WI38 (cell line): ENCODE data around the gene PEMT.

Experiments used
- H3K4me3 ChIP-seq: 2 replicates; pipeline ENCODE4 v1.5.1; 2011; ENCODE audit warnings: low read depth, mild to moderate bottlenecking, control low read depth, low read length
- TF ChIP-seq, protein P1 (sequence below): IDR thresholded peaks from 2 replicates; pipeline ENCODE4 v1.5.1; 2012; ENCODE audit warnings: low read depth, mild to moderate bottlenecking, control low read depth, low read length

Gene PEMT

DNA sequence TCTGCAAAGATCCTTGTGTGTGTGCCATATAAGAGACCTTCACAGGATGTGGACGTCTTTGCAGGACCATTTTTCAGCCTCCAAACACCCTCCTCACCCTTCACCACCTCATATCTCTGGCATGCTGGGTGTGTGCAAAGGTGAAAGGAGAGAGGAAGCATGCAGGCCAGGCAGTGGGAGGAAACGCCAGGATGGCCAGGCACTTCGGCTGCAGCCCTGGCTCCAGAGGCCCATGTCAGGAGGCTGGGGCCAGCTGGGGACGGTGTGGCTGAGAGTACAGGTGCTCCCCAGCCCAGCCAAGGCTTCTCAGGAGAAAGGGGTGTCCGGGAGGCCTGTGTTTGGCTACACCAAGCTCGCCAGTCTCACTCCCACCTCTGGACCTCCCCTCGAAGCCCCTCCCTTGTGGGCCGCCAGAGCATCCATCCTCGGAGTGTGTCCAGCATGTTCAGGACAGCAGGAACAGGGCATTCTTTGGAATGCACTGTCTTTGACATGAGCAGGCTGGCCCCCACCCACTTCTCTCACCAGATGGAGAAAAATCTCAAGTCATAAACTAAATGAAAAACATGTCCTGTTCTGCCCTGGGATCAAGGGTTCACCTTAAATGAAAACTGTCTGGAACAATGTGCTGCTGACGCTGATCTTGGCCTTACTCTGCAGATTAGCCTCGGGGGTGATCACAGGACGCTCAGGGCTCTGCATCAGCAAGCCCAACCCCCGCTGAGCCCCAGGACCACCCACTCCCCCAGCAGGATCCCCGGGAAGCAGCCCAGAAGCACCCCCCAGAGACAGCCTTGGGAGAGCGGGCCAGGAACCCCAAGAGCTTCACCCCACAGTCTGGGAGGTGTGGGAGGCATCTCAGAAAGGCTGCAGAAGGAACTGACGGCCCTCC lies 15.9 kb downstream of the PEMT start:
- TF ChIP-seq, protein P1, sequence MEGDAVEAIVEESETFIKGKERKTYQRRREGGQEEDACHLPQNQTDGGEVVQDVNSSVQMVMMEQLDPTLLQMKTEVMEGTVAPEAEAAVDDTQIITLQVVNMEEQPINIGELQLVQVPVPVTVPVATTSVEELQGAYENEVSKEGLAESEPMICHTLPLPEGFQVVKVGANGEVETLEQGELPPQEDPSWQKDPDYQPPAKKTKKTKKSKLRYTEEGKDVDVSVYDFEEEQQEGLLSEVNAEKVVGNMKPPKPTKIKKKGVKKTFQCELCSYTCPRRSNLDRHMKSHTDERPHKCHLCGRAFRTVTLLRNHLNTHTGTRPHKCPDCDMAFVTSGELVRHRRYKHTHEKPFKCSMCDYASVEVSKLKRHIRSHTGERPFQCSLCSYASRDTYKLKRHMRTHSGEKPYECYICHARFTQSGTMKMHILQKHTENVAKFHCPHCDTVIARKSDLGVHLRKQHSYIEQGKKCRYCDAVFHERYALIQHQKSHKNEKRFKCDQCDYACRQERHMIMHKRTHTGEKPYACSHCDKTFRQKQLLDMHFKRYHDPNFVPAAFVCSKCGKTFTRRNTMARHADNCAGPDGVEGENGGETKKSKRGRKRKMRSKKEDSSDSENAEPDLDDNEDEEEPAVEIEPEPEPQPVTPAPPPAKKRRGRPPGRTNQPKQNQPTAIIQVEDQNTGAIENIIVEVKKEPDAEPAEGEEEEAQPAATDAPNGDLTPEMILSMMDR: no peak
- H3K4me3 ChIP-seq: no peak overlapping the region

DNA sequence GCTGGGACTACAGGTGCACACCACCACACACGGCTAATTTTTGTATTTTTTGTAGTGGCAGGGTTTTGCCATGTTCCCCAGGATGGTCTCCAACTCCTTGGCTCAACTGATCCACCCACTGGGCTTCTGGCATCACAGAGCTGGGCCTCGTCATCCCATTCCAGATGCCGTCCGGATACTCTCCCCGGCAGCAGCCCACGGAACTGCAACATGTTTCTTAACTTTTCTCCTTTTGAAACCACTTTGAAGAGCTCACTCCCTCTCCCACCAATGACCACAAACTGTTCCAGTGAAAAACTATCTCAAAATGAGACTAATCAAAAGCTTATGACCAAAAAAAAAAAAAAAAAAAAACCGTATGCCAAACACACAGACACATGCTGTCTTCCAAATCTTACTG lies 17.6 kb downstream of the PEMT start:
- no peak overlapping the region for H3K4me3 ChIP-seq
- TF ChIP-seq, protein P1: no peak

DNA sequence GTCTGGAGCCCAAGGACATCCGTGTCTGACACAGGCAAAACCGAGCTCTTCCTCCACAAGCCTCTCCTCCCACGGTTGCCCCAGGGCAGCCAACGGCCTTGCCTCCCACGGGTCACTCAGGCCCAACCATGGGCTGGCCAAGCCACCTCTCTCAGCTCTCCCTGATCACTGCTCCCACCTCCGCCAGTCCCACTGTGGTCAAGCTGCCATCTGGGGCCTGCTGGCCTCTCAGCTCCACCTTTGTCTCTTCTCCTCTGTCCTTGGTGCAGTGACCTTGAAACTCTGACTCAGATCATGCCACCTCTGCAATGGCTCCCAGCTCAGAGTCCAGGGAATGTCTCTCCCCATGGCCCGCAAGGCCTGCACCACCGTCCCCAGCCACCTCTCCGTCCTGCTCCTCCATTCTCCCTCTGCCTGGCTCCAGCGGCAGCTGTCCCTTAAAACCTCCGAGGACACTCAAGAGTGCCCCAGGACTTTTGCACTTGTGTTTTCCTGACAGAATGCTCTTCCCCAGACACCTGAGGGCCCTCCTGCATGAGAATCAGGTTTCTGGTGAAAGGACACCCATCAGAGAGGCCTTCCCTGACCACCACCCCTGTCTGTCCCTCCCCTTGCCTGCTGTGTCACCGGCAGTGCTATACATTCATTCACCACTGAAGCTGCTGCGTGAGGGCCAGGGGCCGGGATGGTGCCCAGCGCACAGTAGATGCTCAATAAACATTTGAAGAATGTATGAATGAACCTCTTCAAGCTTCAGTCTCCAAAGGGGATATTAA lies 19.3 kb downstream of the PEMT start:
- no peak overlapping the region for H3K4me3 ChIP-seq
- TF ChIP-seq, protein P1: no peak

DNA sequence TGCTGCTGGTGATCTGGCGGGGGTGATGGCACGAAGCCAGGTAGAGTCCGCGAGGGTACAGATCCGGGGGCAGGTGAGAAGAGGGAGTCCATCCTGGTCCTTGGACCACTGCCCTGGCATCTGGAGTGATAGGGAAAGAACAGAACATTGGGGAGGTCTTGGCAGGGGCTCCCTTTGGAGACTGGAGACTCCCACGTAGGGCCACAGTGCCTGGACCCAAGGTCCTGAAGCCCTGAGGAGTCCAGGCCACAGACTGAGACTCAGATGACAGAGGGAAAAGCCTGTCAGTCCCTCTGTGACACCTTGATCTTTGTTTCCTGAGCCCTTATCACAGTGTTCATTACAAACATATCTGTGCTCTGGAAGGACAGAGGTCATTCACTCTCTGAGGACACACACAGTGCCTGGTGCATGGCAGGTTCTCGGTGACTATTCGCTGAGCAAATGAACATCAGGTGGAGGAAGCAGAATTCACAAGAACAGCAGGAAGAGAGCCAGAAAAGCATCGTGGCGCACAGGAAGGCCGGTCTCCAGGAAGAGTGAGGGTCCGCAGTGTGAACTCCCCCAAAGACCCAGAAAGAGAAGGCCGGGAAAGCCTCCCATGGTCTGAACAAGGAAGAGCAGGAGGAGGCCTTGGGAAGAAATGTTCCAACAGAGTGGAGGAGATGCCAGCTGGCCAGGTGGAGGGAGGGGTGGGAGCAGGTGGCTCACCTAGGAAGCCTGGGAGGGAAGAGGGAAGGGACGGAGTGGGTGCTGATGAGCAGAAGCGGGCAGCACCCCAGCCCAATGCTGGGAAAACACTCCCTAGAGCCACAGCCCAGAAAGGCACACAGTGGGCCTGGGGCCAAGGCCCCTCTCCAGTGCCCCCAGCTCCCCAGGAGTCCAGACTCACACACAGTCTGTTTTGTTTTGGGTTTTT lies 20.5 kb downstream of the PEMT start:
- TF ChIP-seq, protein P1: no peak
- no peak overlapping the region for H3K4me3 ChIP-seq

DNA sequence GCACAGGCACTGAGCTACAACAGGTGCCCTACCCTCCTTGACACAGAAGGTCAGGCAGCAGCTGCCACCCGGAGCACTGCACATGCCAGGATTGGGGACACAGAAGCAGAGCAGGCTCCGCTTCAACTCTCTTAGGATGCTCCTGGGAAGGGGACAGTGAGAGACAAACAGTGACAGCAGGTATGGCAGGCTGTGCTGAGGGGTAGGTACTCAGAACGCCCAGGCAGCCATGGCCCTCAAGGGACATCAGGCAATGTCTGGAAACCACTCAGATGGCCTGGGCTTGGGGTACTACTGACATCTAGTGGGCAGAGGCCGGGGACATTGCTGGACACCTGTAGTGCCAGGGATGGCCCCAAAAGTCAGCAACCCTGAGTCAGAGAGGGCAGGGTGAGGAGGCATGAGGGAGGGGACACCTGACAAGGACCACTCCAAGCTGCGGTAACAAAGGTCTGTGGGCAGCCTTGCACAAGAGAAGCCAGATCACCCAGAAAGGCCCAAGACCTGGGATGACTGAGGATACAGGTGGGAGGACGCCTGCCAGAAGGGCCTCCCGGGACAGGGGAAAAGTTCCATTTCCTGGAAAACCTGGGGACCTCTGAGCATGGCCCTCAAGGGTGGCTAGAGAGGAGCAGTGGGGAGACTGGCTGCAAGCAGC lies 21.2 kb downstream of the PEMT start:
- TF ChIP-seq, protein P1: peak; percentile 54
- H3K4me3 ChIP-seq: no peak overlapping the region

DNA sequence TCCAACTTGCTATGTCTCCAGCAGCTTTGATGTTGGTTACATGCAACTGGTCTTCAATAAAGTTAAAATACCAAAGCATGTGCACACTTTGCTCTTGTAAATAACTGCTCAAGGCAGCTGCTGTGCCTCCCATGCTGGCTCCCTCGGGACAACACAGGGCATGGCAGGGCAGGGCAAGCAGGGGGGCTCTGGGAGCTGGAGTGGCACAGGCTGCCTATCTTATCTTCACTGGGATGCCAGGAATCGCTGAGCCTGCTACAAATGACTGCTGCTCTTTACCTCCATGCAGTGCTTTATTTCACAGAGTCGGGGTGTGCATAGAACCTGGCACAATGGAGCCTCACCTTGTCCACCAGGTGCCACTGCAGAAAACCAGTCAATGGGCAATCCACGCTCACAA lies 21.8 kb downstream of the PEMT start:
- H3K4me3 ChIP-seq: no peak overlapping the region
- TF ChIP-seq, protein P1: no peak
